ENCODE data around the gene SLC24A3.

DNA sequence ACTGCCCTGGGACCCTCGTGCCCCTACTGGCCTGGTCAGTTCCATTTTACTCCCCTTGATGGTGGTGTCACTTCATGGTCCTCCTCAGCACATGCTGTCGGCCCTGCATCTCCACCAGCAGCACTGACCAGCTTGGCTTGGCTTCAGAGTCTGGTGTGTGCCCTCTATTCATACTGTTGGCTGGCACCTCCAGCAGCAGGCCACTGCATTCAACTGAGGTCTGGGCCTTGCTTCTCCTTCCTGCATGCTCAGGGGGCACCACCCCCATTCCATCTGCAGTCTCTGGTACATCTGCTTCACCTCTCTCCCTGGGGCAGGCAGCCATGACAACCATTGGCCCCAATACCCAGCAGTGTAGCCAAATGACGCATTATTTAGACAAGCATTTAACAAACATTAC lies 155.9 kb downstream of the SLC24A3 start:
- TF ChIP-seq, protein P1, sequence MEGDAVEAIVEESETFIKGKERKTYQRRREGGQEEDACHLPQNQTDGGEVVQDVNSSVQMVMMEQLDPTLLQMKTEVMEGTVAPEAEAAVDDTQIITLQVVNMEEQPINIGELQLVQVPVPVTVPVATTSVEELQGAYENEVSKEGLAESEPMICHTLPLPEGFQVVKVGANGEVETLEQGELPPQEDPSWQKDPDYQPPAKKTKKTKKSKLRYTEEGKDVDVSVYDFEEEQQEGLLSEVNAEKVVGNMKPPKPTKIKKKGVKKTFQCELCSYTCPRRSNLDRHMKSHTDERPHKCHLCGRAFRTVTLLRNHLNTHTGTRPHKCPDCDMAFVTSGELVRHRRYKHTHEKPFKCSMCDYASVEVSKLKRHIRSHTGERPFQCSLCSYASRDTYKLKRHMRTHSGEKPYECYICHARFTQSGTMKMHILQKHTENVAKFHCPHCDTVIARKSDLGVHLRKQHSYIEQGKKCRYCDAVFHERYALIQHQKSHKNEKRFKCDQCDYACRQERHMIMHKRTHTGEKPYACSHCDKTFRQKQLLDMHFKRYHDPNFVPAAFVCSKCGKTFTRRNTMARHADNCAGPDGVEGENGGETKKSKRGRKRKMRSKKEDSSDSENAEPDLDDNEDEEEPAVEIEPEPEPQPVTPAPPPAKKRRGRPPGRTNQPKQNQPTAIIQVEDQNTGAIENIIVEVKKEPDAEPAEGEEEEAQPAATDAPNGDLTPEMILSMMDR (conservative IDR thresholded peaks at IDR 0.05; ENCODE audit: low read length): no peak
- no peak for TF ChIP-seq EZH2phosphoT487 (IDR thresholded peaks at IDR 0.05; ENCODE audit: borderline replicate concordance, low read depth, low read length)

Measured in OCI-LY7 (cell line).